ENCODE data around the gene GARIN5A. TPM values are rescaled to one million over a fixed set of nuclear protein-coding genes. Genes with fewer than 3 reads are reported as not detected.

Gene GARIN5A
- total RNA-seq, 2 donors from 2014 or later: 5.9 to 16.8 TPM

DNA sequence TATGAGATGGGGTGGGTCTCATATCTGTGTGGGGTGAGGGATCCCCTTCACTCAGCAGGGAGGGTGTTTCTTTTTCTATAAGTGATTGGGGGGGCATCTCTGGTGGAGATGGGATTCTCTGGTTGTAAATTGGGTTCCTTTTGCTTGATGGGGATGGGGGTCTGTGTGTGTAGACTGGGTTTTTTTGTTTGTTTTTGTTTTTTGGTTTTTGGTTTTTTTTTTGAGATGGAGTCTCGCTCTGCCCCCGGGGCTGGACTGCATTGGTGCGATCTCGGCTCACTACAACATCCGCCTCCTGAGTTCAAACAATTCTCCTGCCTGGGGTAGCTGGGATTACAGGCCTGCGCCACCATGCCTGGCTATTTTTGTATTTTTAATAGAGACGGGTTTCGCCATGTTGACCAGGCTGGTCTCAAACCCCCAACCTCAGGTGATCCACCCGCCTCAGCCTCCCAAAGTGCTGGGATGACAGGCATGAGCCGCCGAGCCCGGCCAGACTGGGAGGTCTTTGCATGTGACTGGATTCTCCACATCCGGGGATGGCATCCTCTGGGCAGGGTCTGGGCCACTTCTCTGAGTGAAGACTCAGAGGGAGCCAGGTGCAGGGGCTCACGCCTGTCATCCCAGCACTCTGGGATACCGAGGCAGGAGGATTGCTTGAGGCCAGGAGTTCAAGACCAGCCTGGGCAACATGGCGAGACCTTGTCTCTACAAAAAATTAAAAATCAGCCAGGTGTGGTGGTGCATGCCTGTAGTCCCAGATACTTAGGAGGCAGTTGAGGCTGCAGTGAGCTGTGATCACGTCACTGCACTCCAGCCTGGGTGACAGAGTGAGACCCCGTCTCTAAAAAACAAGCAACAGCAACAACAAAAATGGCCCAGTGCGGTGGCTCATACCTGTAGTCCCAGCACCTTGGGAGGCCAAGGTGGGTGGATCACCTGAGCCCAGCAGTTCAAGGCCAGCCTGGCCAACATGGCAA lies 43.2 kb downstream of the GARIN5A start:
- H3K4me3 ChIP-seq: no peak overlapping the region
- intact Hi-C loops (cut with DNase I): no loop called here
- no peak for TF ChIP-seq POLR2A (IDR thresholded peaks at IDR 0.05)
- no peak for TF ChIP-seq POLR2AphosphoS5 (IDR thresholded peaks at IDR 0.05)
- no peak for TF ChIP-seq CTCF (IDR thresholded peaks at IDR 0.05)
- no peaks in the 10 kb centered on the region for H3K9me3 ChIP-seq
- no peaks in the 10 kb centered on the region for H3K27me3 ChIP-seq (replicated peaks; ENCODE audit: insufficient read depth)
- no peaks in the 10 kb centered on the region for H3K36me3 ChIP-seq
- H3K4me1 ChIP-seq (replicated peaks): no peaks in the 10 kb centered on the region
- WGBS: 77% methylated on average over 19 of the region's 19 CpGs
- no peak for DNase-seq (ENCODE audit: low spot score)
- H3K27ac ChIP-seq: no peak overlapping the region

DNA sequence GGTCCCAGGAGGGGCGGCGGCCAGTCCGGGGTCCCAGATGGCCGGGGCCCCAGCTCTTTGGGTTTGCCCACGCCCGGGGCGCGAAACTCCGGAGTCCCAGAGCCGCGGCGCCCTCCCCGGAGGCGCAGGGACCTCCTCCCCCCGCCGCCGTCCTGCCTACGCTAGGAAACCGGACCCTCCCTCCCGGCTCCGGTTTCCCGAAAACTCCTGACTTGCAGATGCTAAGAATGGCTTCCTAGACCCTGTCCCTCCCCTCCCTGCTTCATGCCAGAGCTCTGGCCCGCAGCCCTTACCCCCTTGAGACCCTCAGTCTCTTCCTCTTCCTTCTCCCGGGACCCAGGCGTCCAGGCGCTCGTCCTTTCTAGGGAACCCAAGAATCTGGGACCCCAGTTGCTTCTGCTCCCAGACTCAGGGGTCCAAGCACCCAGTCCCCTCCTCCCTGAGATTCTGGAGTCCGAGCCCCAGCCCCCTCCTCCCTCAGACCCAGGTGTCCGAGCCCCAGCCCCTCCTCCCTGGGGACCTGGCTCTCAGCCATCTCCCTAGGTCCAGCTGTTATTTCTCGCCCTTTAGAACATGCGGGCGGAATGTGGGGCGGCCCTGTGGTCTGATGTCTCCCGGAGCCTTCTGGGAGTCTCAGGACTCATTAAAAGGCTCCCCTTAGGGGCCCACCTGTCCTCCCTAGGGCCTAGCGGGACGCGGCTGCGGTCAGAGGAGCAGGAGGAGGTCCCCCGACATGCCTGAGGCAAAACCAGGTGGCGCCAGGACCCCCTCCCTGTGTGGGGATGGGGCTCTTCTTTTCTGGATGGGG lies 44.2 kb downstream of the GARIN5A start, which contains the start of gene MYBPC2:
TSS of gene MYBPC2 (plus strand) at position 672 of the 808 bp plus-strand sequence. CDS start at position 734, 62 bp downstream.
- Histone ChIP-seq H3K27ac (peak within 1 kb of the TSS; percentile 62 to 67), H3K4me3 (peak within 1 kb of the TSS; percentile 55 to 66), H3K4me1 (replicated peaks) (no peaks in the 10 kb centered on the region), H3K27me3 (replicated peaks; ENCODE audit: insufficient read depth) (no peaks in the 10 kb centered on the region), H3K9me3 (no peaks in the 10 kb centered on the region), H3K36me3 (no peaks in the 10 kb centered on the region)
- no peak for TF ChIP-seq POLR2A (IDR thresholded peaks at IDR 0.05)
- no peak for TF ChIP-seq POLR2AphosphoS5 (IDR thresholded peaks at IDR 0.05)
- no peak for TF ChIP-seq CTCF (IDR thresholded peaks at IDR 0.05)
- no peak for DNase-seq (ENCODE audit: low spot score)
- intact Hi-C loops (cut with DNase I): no loop called here
- 8% methylated on average over 40 of the region's 40 CpGs for WGBS

GRCh38 chr19:50431343-50432220 lies 45.1 kb downstream of the GARIN5A start:
- Histone ChIP-seq H3K9me3 (no peaks in the 10 kb centered on the region), H3K4me1 (replicated peaks) (no peaks in the 10 kb centered on the region), H3K27me3 (replicated peaks; ENCODE audit: insufficient read depth) (no peaks in the 10 kb centered on the region), H3K36me3 (no peaks in the 10 kb centered on the region), H3K27ac (peak overlapping the region; percentile 62 to 67), H3K4me3 (peak overlapping the region; percentile 55 to 66)
- WGBS: 2% methylated on average over 41 of the region's 54 CpGs
- peak; percentile 55 for TF ChIP-seq POLR2AphosphoS5 (IDR thresholded peaks at IDR 0.05)
- no peak for TF ChIP-seq CTCF (IDR thresholded peaks at IDR 0.05)
- peak; percentile 52 for TF ChIP-seq POLR2A (IDR thresholded peaks at IDR 0.05)
- peak; percentile 86 for DNase-seq (ENCODE audit: low spot score)
- intact Hi-C loops (cut with DNase I): no loop called here

GRCh38 chr19:50430888-50431342 lies 45.7 kb downstream of the GARIN5A start:
- 51% methylated on average over 13 of the region's 13 CpGs for WGBS
- TF ChIP-seq CTCF (IDR thresholded peaks at IDR 0.05) (no peak), POLR2A (IDR thresholded peaks at IDR 0.05) (no peak), POLR2AphosphoS5 (IDR thresholded peaks at IDR 0.05) (no peak)
- Histone ChIP-seq H3K27me3 (replicated peaks; ENCODE audit: insufficient read depth) (no peaks in the 10 kb centered on the region), H3K9me3 (no peaks in the 10 kb centered on the region), H3K27ac (no peak overlapping the region), H3K4me1 (replicated peaks) (no peaks in the 10 kb centered on the region), H3K4me3 (peak overlapping the region in 1 of 2 donors; percentile 66), H3K36me3 (no peaks in the 10 kb centered on the region)
- intact Hi-C loops (cut with DNase I): no loop called here
- no peak for DNase-seq (ENCODE audit: low spot score)
